Right lobe of liver (tissue), 4 donors: ENCODE data around the gene STOX2.

Source experiments
- POLR2A ChIP-seq: fragments of 450-650 bp; IDR thresholded peaks from one replicate; pipeline ENCODE4 v1.6.1; 2017; ENCODE audit warnings: antibody characterized with exemption, mild to moderate bottlenecking
- TF ChIP-seq, protein P1 (sequence below), 4 donors: fragments of 200-600 bp in 3 of 4; fragments of 450-650 bp in 1 of 4; IDR thresholded peaks; one replicate each; pipeline versions ENCODE4 v1.5.1 to v1.8.0; 2016 to 2022; ENCODE audit warnings: antibody characterized with exemption in 4 of 4, mild to moderate bottlenecking in 2 of 4
- donor health status: DM: no; HTN: no; CAD: no.
- donor health status: DM: no; HTN: no; CAD: no.
- donor health status: DM: no; HTN: yes; CAD: no.

DNA sequence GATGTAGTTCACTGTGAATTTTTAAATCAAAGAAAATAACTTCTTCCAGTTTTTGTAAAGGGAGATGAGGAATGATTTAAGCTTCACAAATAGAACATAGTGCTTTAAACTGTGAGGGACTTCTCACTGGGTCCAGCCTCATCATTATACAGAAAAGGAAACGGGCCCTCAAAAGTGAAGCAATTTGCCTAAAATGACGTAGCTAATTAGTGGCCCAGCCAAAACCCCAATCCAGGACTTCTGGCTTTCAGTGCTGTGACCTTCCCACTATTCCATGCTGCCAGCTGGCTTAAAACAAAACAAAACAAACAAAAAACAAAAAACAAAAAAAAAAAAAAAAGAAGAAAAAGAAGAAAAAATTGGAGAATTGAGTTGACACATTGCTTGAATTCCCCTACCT, 45.0 kb upstream of the STOX2 start:
- TF ChIP-seq, protein P1, sequence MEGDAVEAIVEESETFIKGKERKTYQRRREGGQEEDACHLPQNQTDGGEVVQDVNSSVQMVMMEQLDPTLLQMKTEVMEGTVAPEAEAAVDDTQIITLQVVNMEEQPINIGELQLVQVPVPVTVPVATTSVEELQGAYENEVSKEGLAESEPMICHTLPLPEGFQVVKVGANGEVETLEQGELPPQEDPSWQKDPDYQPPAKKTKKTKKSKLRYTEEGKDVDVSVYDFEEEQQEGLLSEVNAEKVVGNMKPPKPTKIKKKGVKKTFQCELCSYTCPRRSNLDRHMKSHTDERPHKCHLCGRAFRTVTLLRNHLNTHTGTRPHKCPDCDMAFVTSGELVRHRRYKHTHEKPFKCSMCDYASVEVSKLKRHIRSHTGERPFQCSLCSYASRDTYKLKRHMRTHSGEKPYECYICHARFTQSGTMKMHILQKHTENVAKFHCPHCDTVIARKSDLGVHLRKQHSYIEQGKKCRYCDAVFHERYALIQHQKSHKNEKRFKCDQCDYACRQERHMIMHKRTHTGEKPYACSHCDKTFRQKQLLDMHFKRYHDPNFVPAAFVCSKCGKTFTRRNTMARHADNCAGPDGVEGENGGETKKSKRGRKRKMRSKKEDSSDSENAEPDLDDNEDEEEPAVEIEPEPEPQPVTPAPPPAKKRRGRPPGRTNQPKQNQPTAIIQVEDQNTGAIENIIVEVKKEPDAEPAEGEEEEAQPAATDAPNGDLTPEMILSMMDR (IDR thresholded peaks at IDR 0.05): no peak
- no peak for TF ChIP-seq POLR2A
